Activated naive CD8-positive, alpha-beta T cell (primary cell): ENCODE results near the gene CALY.

Experiments used
- H3K27ac Mint-ChIP-seq: one replicate; pipeline ENCODE4 v1.8.0; 2021; ENCODE audit warnings: mixed read lengths
- H3K27me3 Mint-ChIP-seq: one replicate; pipeline ENCODE4 v1.8.0; 2021; ENCODE audit warnings: mixed read lengths
- H3K36me3 Mint-ChIP-seq: one replicate; pipeline ENCODE4 v1.8.0; 2021; ENCODE audit warnings: mixed read lengths
- H3K4me1 Mint-ChIP-seq: one replicate; pipeline ENCODE4 v1.8.0; 2021; ENCODE audit warnings: low read depth, mixed read lengths
- H3K4me3 Mint-ChIP-seq: one replicate; pipeline ENCODE4 v1.8.0; 2021; ENCODE audit warnings: mild to moderate bottlenecking, mixed read lengths
- H3K9me3 Mint-ChIP-seq: one replicate; pipeline ENCODE4 v1.8.0; 2021; ENCODE audit warnings: low read depth, mixed read lengths

CALY gene

GRCh38 chr10:133349577-133350011 is 12.9 kb upstream of the CALY start:
- Mint-ChIP-seq H3K4me1 (peaks cover 2% of the 10 kb centered on the region), H3K27ac (no peak overlapping the region), H3K27me3 (peaks cover 15% of the 10 kb centered on the region), H3K9me3 (no peaks in the 10 kb centered on the region), H3K4me3 (no peak overlapping the region), H3K36me3 (no peaks in the 10 kb centered on the region)

GRCh38 chr10:133349160-133349568 is 12.5 kb upstream of the CALY start:
- Mint-ChIP-seq H3K27me3 (peaks cover 15% of the 10 kb centered on the region), H3K36me3 (no peaks in the 10 kb centered on the region), H3K9me3 (no peaks in the 10 kb centered on the region), H3K4me1 (peaks cover 2% of the 10 kb centered on the region), H3K27ac (peak overlapping the region; percentile 52), H3K4me3 (no peak overlapping the region)

GRCh38 chr10:133347710-133348517 is 11.2 kb upstream of the CALY start:
- Mint-ChIP-seq H3K4me3 (no peak overlapping the region), H3K36me3 (no peaks in the 10 kb centered on the region), H3K9me3 (no peaks in the 10 kb centered on the region), H3K4me1 (peaks cover 2% of the 10 kb centered on the region), H3K27me3 (peaks cover 19% of the 10 kb centered on the region), H3K27ac (no peak overlapping the region)

GRCh38 chr10:133346413-133346812 is 9.7 kb upstream of the CALY start:
- Mint-ChIP-seq H3K4me1 (peaks cover 2% of the 10 kb centered on the region), H3K9me3 (no peaks in the 10 kb centered on the region), H3K27me3 (peaks cover 23% of the 10 kb centered on the region), H3K36me3 (no peaks in the 10 kb centered on the region), H3K27ac (no peak overlapping the region), H3K4me3 (no peak overlapping the region)

GRCh38 chr10:133344236-133344635 is 7.5 kb upstream of the CALY start:
- H3K4me3 Mint-ChIP-seq = no peak overlapping the region
- H3K27me3 Mint-ChIP-seq = peaks cover 23% of the 10 kb centered on the region
- H3K9me3 Mint-ChIP-seq = no peaks in the 10 kb centered on the region
- no peaks in the 10 kb centered on the region for H3K36me3 Mint-ChIP-seq
- H3K27ac Mint-ChIP-seq = no peak overlapping the region
- H3K4me1 Mint-ChIP-seq = peaks cover 1% of the 10 kb centered on the region

GRCh38 chr10:133343558-133343957 is 6.9 kb upstream of the CALY start:
- Mint-ChIP-seq H3K36me3 (no peaks in the 10 kb centered on the region), H3K27ac (no peak overlapping the region), H3K4me3 (no peak overlapping the region), H3K27me3 (peaks cover 19% of the 10 kb centered on the region), H3K4me1 (no peaks in the 10 kb centered on the region), H3K9me3 (no peaks in the 10 kb centered on the region)

GRCh38 chr10:133342942-133343341 is 6.2 kb upstream of the CALY start:
- Mint-ChIP-seq H3K9me3 (no peaks in the 10 kb centered on the region), H3K36me3 (no peaks in the 10 kb centered on the region), H3K27me3 (peaks cover 19% of the 10 kb centered on the region), H3K4me3 (no peak overlapping the region), H3K4me1 (no peaks in the 10 kb centered on the region), H3K27ac (no peak overlapping the region)

- no peaks in the 10 kb centered on the region for H3K4me1 Mint-ChIP-seq
- no peaks in the 10 kb centered on the region for H3K9me3 Mint-ChIP-seq
- peaks cover 19% of the 10 kb centered on the region for H3K27me3 Mint-ChIP-seq
- no peak overlapping the region for H3K27ac Mint-ChIP-seq
- H3K36me3 Mint-ChIP-seq = no peaks in the 10 kb centered on the region
- H3K4me3 Mint-ChIP-seq = no peak overlapping the region
Observed at GRCh38 chr10:133341983-133342382, 5.3 kb upstream of the CALY start.

GRCh38 chr10:133339708-133340380 is 3.1 kb upstream of the CALY start:
- H3K4me3 Mint-ChIP-seq = no peak overlapping the region
- no peaks in the 10 kb centered on the region for H3K36me3 Mint-ChIP-seq
- no peak overlapping the region for H3K27ac Mint-ChIP-seq
- H3K27me3 Mint-ChIP-seq = peaks cover 8% of the 10 kb centered on the region
- H3K9me3 Mint-ChIP-seq = no peaks in the 10 kb centered on the region
- peaks cover under 1% of the 10 kb centered on the region for H3K4me1 Mint-ChIP-seq

GRCh38 chr10:133338080-133339071 is 1.7 kb upstream of the CALY start:
- no peak overlapping the region for H3K27ac Mint-ChIP-seq
- peaks cover 5% of the 10 kb centered on the region for H3K4me1 Mint-ChIP-seq
- H3K4me3 Mint-ChIP-seq = no peak overlapping the region
- no peaks in the 10 kb centered on the region for H3K36me3 Mint-ChIP-seq
- peaks cover 7% of the 10 kb centered on the region for H3K27me3 Mint-ChIP-seq
- H3K9me3 Mint-ChIP-seq = no peaks in the 10 kb centered on the region

GRCh38 chr10:133337370-133337725 is 652 bp upstream of the CALY start:
- peaks cover 5% of the 10 kb centered on the region for H3K4me1 Mint-ChIP-seq
- peaks cover 4% of the 10 kb centered on the region for H3K27me3 Mint-ChIP-seq

GRCh38 chr10:133336118-133336576 is 549 bp downstream of the CALY start:
- Mint-ChIP-seq H3K4me1 (peaks cover 5% of the 10 kb centered on the region), H3K27me3 (no peaks in the 10 kb centered on the region), H3K4me3 (no peak overlapping the region), H3K9me3 (no peaks in the 10 kb centered on the region), H3K27ac (no peak overlapping the region), H3K36me3 (no peaks in the 10 kb centered on the region)

More at GRCh38 chr10:133337370-133337725, 652 bp upstream of the CALY start:
- no peak overlapping the region for H3K27ac Mint-ChIP-seq
- H3K36me3 Mint-ChIP-seq = no peaks in the 10 kb centered on the region
- no peaks in the 10 kb centered on the region for H3K9me3 Mint-ChIP-seq
- H3K4me3 Mint-ChIP-seq = no peak overlapping the region

GRCh38 chr10:133335246-133336117 is 1.2 kb downstream of the CALY start:
- Mint-ChIP-seq H3K36me3 (no peaks in the 10 kb centered on the region), H3K9me3 (no peaks in the 10 kb centered on the region), H3K27ac (no peak overlapping the region), H3K27me3 (no peaks in the 10 kb centered on the region), H3K4me1 (peaks cover 5% of the 10 kb centered on the region), H3K4me3 (peak overlapping the region; percentile 65)
